ENCODE measurements around the gene FAM3D. TPM values are rescaled to one million over a fixed set of nuclear protein-coding genes. Genes with fewer than 3 reads are reported as not detected.

The FAM3D gene
- total and polyA plus RNA-seq, 9 of the 15 experiments (the other 6 are each of a cell fraction or from before 2014, with no cell fraction given): not detected

- H3K9me3 ChIP-seq (replicated peaks; ENCODE audit: control insufficient read depth, insufficient read depth, low read depth, low read length): no peaks in the 10 kb centered on the region
- no peaks in the 10 kb centered on the region for H3K9me1 ChIP-seq (ENCODE audit: control insufficient read depth, insufficient read depth, low read length)
- H3K4me1 ChIP-seq (replicated peaks in 1 of 2; ENCODE audit: control insufficient read depth in 2 of 2, insufficient read depth in 2 of 2, low read length in 2 of 2): no peaks in the 10 kb centered on the region
- in situ Hi-C loops (cut with MboI): no loop called here
- POLR2A ChIA-PET: no interaction called here
- H3K79me2 ChIP-seq (ENCODE audit: control insufficient read depth, insufficient read depth, low read length): no peaks in the 10 kb centered on the region
- no peak overlapping the region for H3K9ac ChIP-seq (ENCODE audit: insufficient read depth in 1 of 2, low read depth in 2 of 2, low read length in 2 of 2)
- no peak overlapping the region for H3K4me3 ChIP-seq
- no peaks in the 10 kb centered on the region for H4K20me1 ChIP-seq (replicated peaks; ENCODE audit: control insufficient read depth, insufficient read depth, low read length)
- ATAC-seq (no peak), FAIRE-seq (no peak), DNase-seq (ENCODE audit: extremely low read depth in 1 of 4, low spot score in 3 of 4) (no peak)
- no peaks in the 10 kb centered on the region for H3K36me3 ChIP-seq (ENCODE audit: control insufficient read depth, insufficient read depth, low read length)
- CTCF ChIA-PET (ENCODE audit: low intra/inter-chr PET ratio): no interaction called here
- H3K4me2 ChIP-seq (ENCODE audit: insufficient read depth, low read length): no peak overlapping the region
- no TSS peak for BruUV-seq (replicated peaks)
- TF ChIP-seq STAT5A (IDR thresholded peaks at IDR 0.05; ENCODE audit: borderline replicate concordance, low read length) (no peak), POLR3A (IDR thresholded peaks at IDR 0.05; ENCODE audit: borderline replicate concordance, extremely low read depth, insufficient read depth, insufficient read length) (no peak), HBP1 (CRISPR knock-in tag; IDR thresholded peaks at IDR 0.05) (no peak), ESRRB (CRISPR knock-in tag; IDR thresholded peaks at IDR 0.05; ENCODE audit: borderline replicate concordance) (no peak)
- no peak overlapping the region for H3K27ac ChIP-seq (ENCODE audit: extremely low read depth, low read depth, low read length)
- WGBS (ENCODE audit: insufficient coverage, low coverage, missing lambda C conversion rate): 0% methylated on average over 4 of the region's 4 CpGs
- H2AFZ ChIP-seq (ENCODE audit: low read depth, low read length): no peak overlapping the region
- H3K27me3 ChIP-seq (ENCODE audit: control insufficient read depth in 2 of 2, insufficient read depth in 2 of 2, low read length in 2 of 2): peaks cover 0 to 6% of the 10 kb centered on the region in 2 experiments; a peak in 1 of 5 replicates
- intact Hi-C loops (cut with micrococcal nuclease): no loop called here
Observed at GRCh38 chr3:58645726-58646125, 20.8 kb downstream of the FAM3D start.

- Histone ChIP-seq H3K27ac (ENCODE audit: extremely low read depth, low read depth, low read length) (no peak overlapping the region), H2AFZ (ENCODE audit: low read depth, low read length) (no peak overlapping the region), H3K9me3 (replicated peaks; ENCODE audit: control insufficient read depth, insufficient read depth, low read depth, low read length) (no peaks in the 10 kb centered on the region), H3K79me2 (ENCODE audit: control insufficient read depth, insufficient read depth, low read length) (no peaks in the 10 kb centered on the region), H3K9ac (ENCODE audit: insufficient read depth in 1 of 2, low read depth in 2 of 2, low read length in 2 of 2) (no peak overlapping the region), H4K20me1 (replicated peaks; ENCODE audit: control insufficient read depth, insufficient read depth, low read length) (no peaks in the 10 kb centered on the region), H3K4me1 (replicated peaks in 1 of 2; ENCODE audit: control insufficient read depth in 2 of 2, insufficient read depth in 2 of 2, low read length in 2 of 2) (no peaks in the 10 kb centered on the region), H3K4me2 (ENCODE audit: insufficient read depth, low read length) (no peak overlapping the region), H3K36me3 (ENCODE audit: control insufficient read depth, insufficient read depth, low read length) (no peaks in the 10 kb centered on the region), H3K27me3 (ENCODE audit: control insufficient read depth in 2 of 2, insufficient read depth in 2 of 2, low read length in 2 of 2) (peaks cover 0 to 17% of the 10 kb centered on the region in 2 experiments; a peak in 2 of 5 replicates), H3K4me3 (no peak overlapping the region), H3K9me1 (ENCODE audit: control insufficient read depth, insufficient read depth, low read length) (no peaks in the 10 kb centered on the region)
- intact Hi-C loops (cut with micrococcal nuclease): no loop called here
- ATAC-seq (no peak), FAIRE-seq (no peak), DNase-seq (ENCODE audit: extremely low read depth in 1 of 4, low spot score in 3 of 4) (no peak)
- in situ Hi-C loops (cut with MboI): no loop called here
- CTCF ChIA-PET (ENCODE audit: low intra/inter-chr PET ratio): no interaction called here
- POLR2A ChIA-PET: no interaction called here
- WGBS (ENCODE audit: insufficient coverage, low coverage, missing lambda C conversion rate): 0% methylated on average over 3 of the region's 4 CpGs
- no TSS peak for BruUV-seq (replicated peaks)
- TF ChIP-seq STAT5A (IDR thresholded peaks at IDR 0.05; ENCODE audit: borderline replicate concordance, low read length) (no peak), E2F6 (IDR thresholded peaks at IDR 0.05; ENCODE audit: borderline replicate concordance in 1 of 2, extremely low read depth in 1 of 2, insufficient read depth in 1 of 2, insufficient read length in 1 of 2, low read depth in 1 of 2, low read length in 1 of 2, poor library complexity in 1 of 2, severe bottlenecking in 1 of 2) (no peak), GATA2 (CRISPR knock-in tag; IDR thresholded peaks at IDR 0.05) (no peak), KDM5B (IDR thresholded peaks at IDR 0.05; ENCODE audit: insufficient replicate concordance, low read depth, low read length) (no peak), PREB (CRISPR knock-in tag; IDR thresholded peaks at IDR 0.05) (no peak), ZNF232 (CRISPR knock-in tag; IDR thresholded peaks at IDR 0.05) (no peak), FOXJ3 (CRISPR knock-in tag; IDR thresholded peaks at IDR 0.05) (no peak)
Observed at GRCh38 chr3:58642846-58643245, 23.7 kb downstream of the FAM3D start.

Data from K562 (cell line).